K562 (cell line): ENCODE measurements around the gene CREB3L4. TPM values are rescaled to one million over a fixed set of nuclear protein-coding genes. Genes with fewer than 3 reads are reported as not detected.

Experiments used
- ARID1B ChIP-seq: fragments of 450-650 bp; IDR thresholded peaks from 2 replicates; pipeline ENCODE4 v1.6.1; 2016; ENCODE audit warnings: antibody characterized with exemption, mild to moderate bottlenecking, inconsistent platforms
- ATF1 ChIP-seq, 2 experiments: fragments of 450-650 bp in 1 of 2; IDR thresholded peaks; 2 replicates each; pipeline ENCODE4 v1.6.1; 2016; ENCODE audit warnings: missing compliant biosample characterization in 1 of 2, missing genetic modification characterization in 1 of 2
- BHLHE40 ChIP-seq: IDR thresholded peaks from 2 replicates; pipeline ENCODE4 v1.6.1; 2011; ENCODE audit warnings: low read length, improper control_type of control experiment
- CHD1 ChIP-seq: fragments of 200-600 bp; sonication (generic); IDR thresholded peaks from one replicate; pipeline ENCODE4 v1.6.1; 2012; ENCODE audit warnings: mild to moderate bottlenecking, moderate library complexity, low read length, inconsistent platforms
- CREBBP ChIP-seq: IDR thresholded peaks from one replicate; pipeline ENCODE4 v1.6.1; 2012; ENCODE audit warnings: low read depth, mild to moderate bottlenecking, control low read depth, inconsistent platforms, low read length
- ESRRB ChIP-seq: fragments of 250-450 bp; sonication (Bioruptor Pico); IDR thresholded peaks from 2 replicates; pipeline ENCODE4 v1.5.0; 2020; ENCODE audit warnings: mild to moderate bottlenecking, moderate library complexity, borderline replicate concordance
- ETV6 ChIP-seq, 3 experiments: fragments of 150-350 bp in 1 of 3; sonication (generic) in 1 of 3; formaldehyde crosslinking in 1 of 3; IDR thresholded peaks; 2 replicates each; pipeline versions ENCODE4 v1.6.1 to v1.8.0; 2014 to 2022; ENCODE audit warnings: borderline replicate concordance in 2 of 3, low read depth in 2 of 3, antibody characterized with exemption in 1 of 3, low read length in 1 of 3, mild to moderate bottlenecking in 1 of 3, missing genetic modification reagents in 1 of 3
- GATA2 ChIP-seq: sonication (generic); formaldehyde crosslinking; IDR thresholded peaks from 2 replicates; pipeline ENCODE4 v1.4.0; 2020; ENCODE audit warnings: mild to moderate bottlenecking, missing genetic modification reagents
- IFI16 ChIP-seq: fragments of 250-450 bp; sonication (Bioruptor Pico); IDR thresholded peaks from 2 replicates; pipeline ENCODE4 v2.1.2; 2022; ENCODE audit warnings: mild to moderate bottlenecking, inconsistent platforms
- KAT2B ChIP-seq: IDR thresholded peaks from one replicate; pipeline ENCODE4 v1.6.1; 2012; ENCODE audit warnings: low read depth, mild to moderate bottlenecking, control low read depth, inconsistent platforms, low read length, moderate library complexity
- PCBP2 ChIP-seq: fragments of 200-400 bp; formaldehyde crosslinking; IDR thresholded peaks from 2 replicates; pipeline ENCODE4 v1.6.1; 2018; ENCODE audit warnings: low read length, low read depth, mild to moderate bottlenecking, moderate library complexity; ENCODE audit not compliant: poor library complexity, severe bottlenecking
- RBFOX2 ChIP-seq: fragments of 200-400 bp; formaldehyde crosslinking; IDR thresholded peaks from 2 replicates; pipeline ENCODE4 v1.6.1; 2017; ENCODE audit warnings: low read depth, mild to moderate bottlenecking, low read length, moderate library complexity
- SP1 ChIP-seq: sonication (generic); formaldehyde crosslinking; IDR thresholded peaks from 2 replicates; pipeline ENCODE4 v1.8.1; 2022; ENCODE audit warnings: mild to moderate bottlenecking, missing genetic modification reagents
- TAF7 ChIP-seq: fragments of 450-650 bp; IDR thresholded peaks from 2 replicates; pipeline ENCODE4 v1.6.1; 2016; ENCODE audit warnings: missing genetic modification characterization, missing compliant biosample characterization
- TRIM28 ChIP-seq: fragments of 450-650 bp; IDR thresholded peaks from 2 replicates; pipeline ENCODE4 v1.6.1; 2017
- ZNF224 ChIP-seq: sonication (generic); formaldehyde crosslinking; IDR thresholded peaks from 2 replicates; pipeline ENCODE4 v1.8.0; 2022; ENCODE audit warnings: mild to moderate bottlenecking, missing genetic modification reagents
- ZNF449 ChIP-seq: fragments of 250-450 bp; sonication (Bioruptor Pico); IDR thresholded peaks from 2 replicates; pipeline ENCODE4 v1.8.0; 2022; ENCODE audit warnings: moderate library complexity, mild to moderate bottlenecking, inconsistent platforms
- ZNF551 ChIP-seq: fragments of 250-450 bp; sonication (Bioruptor Pico); IDR thresholded peaks from 2 replicates; pipeline ENCODE4 v1.5.0; 2021; ENCODE audit warnings: mild to moderate bottlenecking, moderate library complexity
- ZNF584 ChIP-seq: fragments of 200-800 bp; sonication (Bioruptor generic); IDR thresholded peaks from 2 replicates; pipeline ENCODE4 v1.6.1; 2016; ENCODE audit warnings: low read depth, mild to moderate bottlenecking, missing genetic modification characterization, missing compliant biosample characterization
- ZNF696 ChIP-seq: fragments of 250-450 bp; sonication (Bioruptor Pico); conservative IDR thresholded peaks from 2 replicates; pipeline ENCODE4 v1.4.0; 2020; ENCODE audit warnings: mild to moderate bottlenecking, moderate library complexity
- ZSCAN29 ChIP-seq: fragments of 450-650 bp; IDR thresholded peaks from 2 replicates; pipeline ENCODE4 v1.6.1; 2017
- polyA plus RNA-seq, 8 experiments: library from polyadenylated mRNA; depleted of rRNA in 4 of 8; stranded (reverse) in 5 of 8; unstranded in 3 of 8; fragments of >200 nt; fragmentation: Nextera tagmentation in 2 of 8; fragmentation: Illumina TruSeq in 1 of 8; extraction: Ambion mirVana in 2 of 8; extraction: Trizol in 1 of 8; gene quantifications; 2 replicates each; pipeline versions ENCODE4 v1.2.1 to v1.2.3, GENCODE V29; 2011 to 2014; ENCODE audit warnings: inconsistent platforms in 1 of 8, missing spikeins in 1 of 8
- total RNA-seq, 7 experiments: library from RNA; depleted of rRNA in 6 of 7; stranded (reverse); fragments of >200 nt in 6 of 7; fragmentation: Illumina TruSeq in 2 of 7; extraction: Trizol in 2 of 7; gene quantifications; 2 replicates each; pipeline versions ENCODE4 v1.2.1 to v1.2.3, GENCODE V29; 2011 to 2021; ENCODE audit warnings: low replicate concordance in 1 of 7
- TF ChIP-seq, protein P1 (sequence below): fragments of 450-650 bp; IDR thresholded peaks from 2 replicates; pipeline ENCODE4 v1.6.1; 2016; ENCODE audit warnings: borderline replicate concordance
- TF ChIP-seq, protein P2 (sequence below): fragments of 250-450 bp; sonication (Bioruptor Pico); IDR thresholded peaks from 2 replicates; pipeline ENCODE4 v1.5.0; 2020; ENCODE audit warnings: mild to moderate bottlenecking, borderline replicate concordance

The CREB3L4 gene
- total and polyA plus RNA-seq, 9 of the 15 experiments (the other 6 are each of a cell fraction or from before 2014, with no cell fraction given): 9.9 to 18.6 (median 13.9) TPM

DNA sequence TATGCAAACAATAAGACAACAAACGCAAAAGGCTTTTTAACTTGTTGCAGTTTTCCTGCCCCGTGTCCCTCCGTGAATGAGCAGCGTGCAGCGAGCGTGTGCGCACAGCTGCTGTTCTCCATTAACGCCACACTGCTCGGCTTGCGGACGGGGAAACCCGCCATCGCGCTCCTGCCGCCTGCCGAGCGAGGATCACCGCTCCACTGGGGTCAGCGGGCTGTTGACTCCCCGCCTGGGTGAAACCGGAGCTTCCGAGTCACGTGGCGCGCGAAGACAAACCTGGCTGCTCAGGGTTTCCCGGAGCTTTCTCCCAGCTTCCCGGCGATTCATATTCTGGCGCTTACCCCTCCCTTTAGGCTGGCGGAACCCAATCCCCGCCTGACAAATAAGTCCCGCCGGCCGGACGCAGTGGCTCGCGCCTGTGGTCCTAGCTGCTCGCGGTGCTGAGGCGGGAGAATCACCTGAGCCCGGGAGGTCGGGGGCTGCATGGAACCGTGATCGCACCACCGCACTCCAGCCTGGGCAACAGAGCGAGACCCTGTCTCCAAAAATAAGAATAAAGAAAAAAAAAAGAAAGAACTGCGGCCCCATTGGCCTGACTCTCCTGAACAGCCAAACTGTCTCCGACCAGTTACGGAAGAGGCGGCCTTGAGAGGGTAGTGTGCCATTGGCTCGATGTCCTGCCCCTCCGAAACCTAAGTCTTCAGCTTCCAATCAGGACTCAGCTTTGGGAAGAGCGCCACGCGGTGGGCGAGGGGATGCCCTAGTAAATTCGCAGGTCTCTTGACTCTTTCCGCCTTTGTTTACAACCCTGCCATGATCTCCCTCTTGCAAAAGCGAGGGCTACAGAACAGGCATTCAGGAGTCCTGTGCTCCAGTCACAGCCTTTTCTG, at the start of gene CREB3L4 (continued):
- TF ChIP-seq ZNF551 (CRISPR knock-in tag) (no peak), SP1 (peak; percentile 63; the same call in 1 of the 2 replicates), CREBBP (no peak), PCBP2 (no peak), ZNF224 (0 out of 2 replicates have a peak, but pooled peaks have one; percentile 63), TAF7 (tag) (no peak; the same call in none of the 2 replicates), ZSCAN29 (no peak), ARID1B (no peak; the same call in 1 of the 2 replicates), ATF1 (CRISPR knock-in tag; IDR thresholded peaks at IDR 0.05) (no peak), ATF1 (tag; IDR thresholded peaks at IDR 0.05) (peak; percentile 87), ESRRB (CRISPR knock-in tag) (no peak), GATA2 (CRISPR knock-in tag) (no peak), BHLHE40 (peak; percentile 91), ZNF584 (no peak), ZNF696 (CRISPR knock-in tag) (no peak), RBFOX2 (peak; percentile 96), CHD1 (peak; percentile 89), IFI16 (CRISPR knock-in tag) (no peak), ETV6 (IDR thresholded peaks at IDR 0.05; ENCODE audit: borderline replicate concordance in 1 of 2, low read depth in 2 of 2, low read length in 1 of 2) (no peak), ETV6 (CRISPR knock-in tag; IDR thresholded peaks at IDR 0.05; ENCODE audit: borderline replicate concordance) (no peak; the same call in 1 of the 2 replicates), ZNF449 (CRISPR knock-in tag) (no peak), TRIM28 (no peak), KAT2B (no peak)
- TF ChIP-seq, protein P1, sequence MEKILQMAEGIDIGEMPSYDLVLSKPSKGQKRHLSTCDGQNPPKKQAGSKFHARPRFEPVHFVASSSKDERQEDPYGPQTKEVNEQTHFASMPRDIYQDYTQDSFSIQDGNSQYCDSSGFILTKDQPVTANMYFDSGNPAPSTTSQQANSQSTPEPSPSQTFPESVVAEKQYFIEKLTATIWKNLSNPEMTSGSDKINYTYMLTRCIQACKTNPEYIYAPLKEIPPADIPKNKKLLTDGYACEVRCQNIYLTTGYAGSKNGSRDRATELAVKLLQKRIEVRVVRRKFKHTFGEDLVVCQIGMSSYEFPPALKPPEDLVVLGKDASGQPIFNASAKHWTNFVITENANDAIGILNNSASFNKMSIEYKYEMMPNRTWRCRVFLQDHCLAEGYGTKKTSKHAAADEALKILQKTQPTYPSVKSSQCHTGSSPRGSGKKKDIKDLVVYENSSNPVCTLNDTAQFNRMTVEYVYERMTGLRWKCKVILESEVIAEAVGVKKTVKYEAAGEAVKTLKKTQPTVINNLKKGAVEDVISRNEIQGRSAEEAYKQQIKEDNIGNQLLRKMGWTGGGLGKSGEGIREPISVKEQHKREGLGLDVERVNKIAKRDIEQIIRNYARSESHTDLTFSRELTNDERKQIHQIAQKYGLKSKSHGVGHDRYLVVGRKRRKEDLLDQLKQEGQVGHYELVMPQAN: peak; percentile 79; the same call in 1 of the 2 replicates
- TF ChIP-seq, protein P2, sequence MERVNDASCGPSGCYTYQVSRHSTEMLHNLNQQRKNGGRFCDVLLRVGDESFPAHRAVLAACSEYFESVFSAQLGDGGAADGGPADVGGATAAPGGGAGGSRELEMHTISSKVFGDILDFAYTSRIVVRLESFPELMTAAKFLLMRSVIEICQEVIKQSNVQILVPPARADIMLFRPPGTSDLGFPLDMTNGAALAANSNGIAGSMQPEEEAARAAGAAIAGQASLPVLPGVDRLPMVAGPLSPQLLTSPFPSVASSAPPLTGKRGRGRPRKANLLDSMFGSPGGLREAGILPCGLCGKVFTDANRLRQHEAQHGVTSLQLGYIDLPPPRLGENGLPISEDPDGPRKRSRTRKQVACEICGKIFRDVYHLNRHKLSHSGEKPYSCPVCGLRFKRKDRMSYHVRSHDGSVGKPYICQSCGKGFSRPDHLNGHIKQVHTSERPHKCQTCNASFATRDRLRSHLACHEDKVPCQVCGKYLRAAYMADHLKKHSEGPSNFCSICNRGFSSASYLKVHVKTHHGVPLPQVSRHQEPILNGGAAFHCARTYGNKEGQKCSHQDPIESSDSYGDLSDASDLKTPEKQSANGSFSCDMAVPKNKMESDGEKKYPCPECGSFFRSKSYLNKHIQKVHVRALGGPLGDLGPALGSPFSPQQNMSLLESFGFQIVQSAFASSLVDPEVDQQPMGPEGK: no peak
